ENCODE measurements around the gene ZKSCAN5. TPM values are rescaled to one million over a fixed set of nuclear protein-coding genes. Genes with fewer than 3 reads are reported as not detected.
"Not testable (repeated sequence)": the region's sequence is repeated elsewhere in the genome, so short reads cannot be mapped to it uniquely, and the experiment has no call there.

Gene ZKSCAN5
- total RNA-seq, 1 donor from 2014 or later: 7.4 TPM

- intact Hi-C loops (cut with DNase I): no loop called here
- TF ChIP-seq, protein P1, sequence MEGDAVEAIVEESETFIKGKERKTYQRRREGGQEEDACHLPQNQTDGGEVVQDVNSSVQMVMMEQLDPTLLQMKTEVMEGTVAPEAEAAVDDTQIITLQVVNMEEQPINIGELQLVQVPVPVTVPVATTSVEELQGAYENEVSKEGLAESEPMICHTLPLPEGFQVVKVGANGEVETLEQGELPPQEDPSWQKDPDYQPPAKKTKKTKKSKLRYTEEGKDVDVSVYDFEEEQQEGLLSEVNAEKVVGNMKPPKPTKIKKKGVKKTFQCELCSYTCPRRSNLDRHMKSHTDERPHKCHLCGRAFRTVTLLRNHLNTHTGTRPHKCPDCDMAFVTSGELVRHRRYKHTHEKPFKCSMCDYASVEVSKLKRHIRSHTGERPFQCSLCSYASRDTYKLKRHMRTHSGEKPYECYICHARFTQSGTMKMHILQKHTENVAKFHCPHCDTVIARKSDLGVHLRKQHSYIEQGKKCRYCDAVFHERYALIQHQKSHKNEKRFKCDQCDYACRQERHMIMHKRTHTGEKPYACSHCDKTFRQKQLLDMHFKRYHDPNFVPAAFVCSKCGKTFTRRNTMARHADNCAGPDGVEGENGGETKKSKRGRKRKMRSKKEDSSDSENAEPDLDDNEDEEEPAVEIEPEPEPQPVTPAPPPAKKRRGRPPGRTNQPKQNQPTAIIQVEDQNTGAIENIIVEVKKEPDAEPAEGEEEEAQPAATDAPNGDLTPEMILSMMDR (IDR thresholded peaks at IDR 0.05): no peak
- Histone ChIP-seq H3K27ac (no peak overlapping the region), H3K27me3 (no peaks in the 10 kb centered on the region), H3K9me3 (peaks cover 18% of the 10 kb centered on the region), H3K4me1 (no peaks in the 10 kb centered on the region), H3K36me3 (no peaks in the 10 kb centered on the region), H3K4me3 (no peak overlapping the region)
- DNase-seq (no peak), ATAC-seq (no peak)
Measured at GRCh38 chr7:99539213-99539811, 34.9 kb downstream of the ZKSCAN5 start.

DNA sequence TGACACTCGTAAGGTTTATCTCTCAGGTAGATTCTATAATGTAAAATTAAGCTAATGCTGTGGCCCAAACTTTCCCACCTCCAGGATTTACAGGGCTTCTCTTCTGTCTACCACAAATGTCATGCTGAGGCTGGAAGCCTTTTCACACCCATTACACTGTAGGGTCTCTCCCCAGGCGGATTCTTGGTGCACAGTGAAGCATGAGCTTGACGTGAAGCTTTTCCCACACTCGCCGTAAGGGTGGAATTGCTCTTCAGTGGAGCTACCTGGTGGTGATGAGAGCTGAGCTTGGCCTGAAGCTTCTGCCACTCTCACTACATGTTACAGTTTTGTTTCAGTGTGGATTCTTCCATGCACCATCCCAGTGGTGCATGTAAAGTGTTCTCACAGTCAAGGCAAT lies 36.1 kb downstream of the ZKSCAN5 start:
- Histone ChIP-seq H3K9me3 (peaks cover 18% of the 10 kb centered on the region), H3K4me3 (no peak overlapping the region)

GRCh38 chr7:99541212-99541611 lies 36.8 kb downstream of the ZKSCAN5 start:
- Histone ChIP-seq H3K27me3 (no peaks in the 10 kb centered on the region), H3K36me3 (no peaks in the 10 kb centered on the region), H3K9me3 (peaks cover 18% of the 10 kb centered on the region), H3K27ac (no peak overlapping the region), H3K4me1 (no peaks in the 10 kb centered on the region), H3K4me3 (no peak overlapping the region)
- ATAC-seq (no peak), DNase-seq (no peak)
- TF ChIP-seq, protein P1 (IDR thresholded peaks at IDR 0.05): no peak
- intact Hi-C loops (cut with DNase I): no loop called here

More for the DNA sequence above, 36.1 kb downstream of the ZKSCAN5 start:
- TF ChIP-seq, protein P1 (IDR thresholded peaks at IDR 0.05): no peak
- DNase-seq (no peak), ATAC-seq (no peak)
- Histone ChIP-seq H3K36me3 (no peaks in the 10 kb centered on the region), H3K27me3 (no peaks in the 10 kb centered on the region), H3K4me1 (no peaks in the 10 kb centered on the region), H3K27ac (no peak overlapping the region)
- intact Hi-C loops (cut with DNase I): no loop called here

- H3K9me3 ChIP-seq: peaks cover 18% of the 10 kb centered on the region
- no peak for ATAC-seq
- intact Hi-C loops (cut with DNase I): no loop called here
- H3K36me3 ChIP-seq: peaks cover 5% of the 10 kb centered on the region
- TF ChIP-seq, protein P1 (IDR thresholded peaks at IDR 0.05): no peak
- no peak for DNase-seq
- H3K4me3 ChIP-seq: no peak overlapping the region
- H3K27me3 ChIP-seq: no peaks in the 10 kb centered on the region
- H3K27ac ChIP-seq: no peak overlapping the region
- no peaks in the 10 kb centered on the region for H3K4me1 ChIP-seq
Measured at GRCh38 chr7:99543081-99543671, 38.7 kb downstream of the ZKSCAN5 start.

- H3K4me3 ChIP-seq: no peak overlapping the region
- no peak overlapping the region for H3K27ac ChIP-seq
- no peaks in the 10 kb centered on the region for H3K27me3 ChIP-seq
- peaks cover 18% of the 10 kb centered on the region for H3K9me3 ChIP-seq
- no peaks in the 10 kb centered on the region for H3K4me1 ChIP-seq
- peaks cover 5% of the 10 kb centered on the region for H3K36me3 ChIP-seq
- no peak for ATAC-seq
- no peak for DNase-seq
- TF ChIP-seq, protein P1 (IDR thresholded peaks at IDR 0.05): no peak
- intact Hi-C loops (cut with DNase I): no loop called here
Measured at GRCh38 chr7:99543916-99544315, 39.5 kb downstream of the ZKSCAN5 start.

- H3K4me1 ChIP-seq; H3K27ac ChIP-seq; H3K4me3 ChIP-seq; H3K27me3 ChIP-seq; DNase-seq; ATAC-seq; intact Hi-C loops (cut with DNase I); H3K36me3 ChIP-seq: not testable (repeated sequence)
- H3K9me3 ChIP-seq: peaks cover 16% of the 10 kb centered on the region
Measured at GRCh38 chr7:99545308-99545707, 40.8 kb downstream of the ZKSCAN5 start.

- H3K36me3 ChIP-seq; intact Hi-C loops (cut with DNase I); H3K27me3 ChIP-seq; H3K4me3 ChIP-seq; ATAC-seq; H3K27ac ChIP-seq; DNase-seq; H3K9me3 ChIP-seq: not testable (repeated sequence)
- H3K4me1 ChIP-seq: peaks cover 10% of the 10 kb centered on the region
Measured at GRCh38 chr7:99549545-99549944, 45.1 kb downstream of the ZKSCAN5 start.
